ENCODE measurements around the gene ARID4B.

- TF ChIP-seq, protein P1, sequence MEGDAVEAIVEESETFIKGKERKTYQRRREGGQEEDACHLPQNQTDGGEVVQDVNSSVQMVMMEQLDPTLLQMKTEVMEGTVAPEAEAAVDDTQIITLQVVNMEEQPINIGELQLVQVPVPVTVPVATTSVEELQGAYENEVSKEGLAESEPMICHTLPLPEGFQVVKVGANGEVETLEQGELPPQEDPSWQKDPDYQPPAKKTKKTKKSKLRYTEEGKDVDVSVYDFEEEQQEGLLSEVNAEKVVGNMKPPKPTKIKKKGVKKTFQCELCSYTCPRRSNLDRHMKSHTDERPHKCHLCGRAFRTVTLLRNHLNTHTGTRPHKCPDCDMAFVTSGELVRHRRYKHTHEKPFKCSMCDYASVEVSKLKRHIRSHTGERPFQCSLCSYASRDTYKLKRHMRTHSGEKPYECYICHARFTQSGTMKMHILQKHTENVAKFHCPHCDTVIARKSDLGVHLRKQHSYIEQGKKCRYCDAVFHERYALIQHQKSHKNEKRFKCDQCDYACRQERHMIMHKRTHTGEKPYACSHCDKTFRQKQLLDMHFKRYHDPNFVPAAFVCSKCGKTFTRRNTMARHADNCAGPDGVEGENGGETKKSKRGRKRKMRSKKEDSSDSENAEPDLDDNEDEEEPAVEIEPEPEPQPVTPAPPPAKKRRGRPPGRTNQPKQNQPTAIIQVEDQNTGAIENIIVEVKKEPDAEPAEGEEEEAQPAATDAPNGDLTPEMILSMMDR (IDR thresholded peaks at IDR 0.05; ENCODE audit: borderline replicate concordance, extremely low read depth, low read length, poor library complexity, severe bottlenecking), result no peak
- no peak for TF ChIP-seq EZH2 (IDR thresholded peaks at IDR 0.05; ENCODE audit: borderline replicate concordance, low read depth, low read length, severe bottlenecking)
Measured at GRCh38 chr1:235270625-235271024, 57.4 kb downstream of the ARID4B start.

Data from DND-41 (cell line).